Hepatocyte (in vitro differentiated cells): ENCODE results near the gene GPR45. TPM values are rescaled to one million over a fixed set of nuclear protein-coding genes. Genes with fewer than 3 reads are reported as not detected.

Experiments used
- DNase-seq: peaks from one replicate; pipeline ENCODE4 v3.0.0-alpha.2; 2016; ENCODE audit warnings: low spot score
- H2AFZ ChIP-seq: fragments of 200-600 bp; sonication (generic); 2 replicates; pipeline ENCODE4 v1.6.0; 2016; ENCODE audit warnings: antibody characterized with exemption, mild to moderate bottlenecking
- H3K27ac ChIP-seq: fragments of 200-600 bp; sonication (generic); 2 replicates; pipeline ENCODE4 v1.5.1; 2016; ENCODE audit warnings: mild to moderate bottlenecking
- H3K27me3 ChIP-seq: fragments of 200-600 bp; sonication (generic); 2 replicates; pipeline ENCODE4 v1.6.1; 2016
- H3K36me3 ChIP-seq: fragments of 200-600 bp; sonication (generic); replicated peaks from 2 replicates; pipeline ENCODE4 v1.5.1; 2016; ENCODE audit warnings: low read depth; ENCODE audit not compliant: insufficient read depth
- H3K4me1 ChIP-seq: fragments of 200-600 bp; sonication (generic); 2 replicates; pipeline ENCODE4 v1.5.1; 2016; ENCODE audit warnings: mild to moderate bottlenecking, moderate library complexity; ENCODE audit not compliant: insufficient read depth
- H3K4me2 ChIP-seq: fragments of 200-600 bp; sonication (generic); 2 replicates; pipeline ENCODE4 v1.6.0; 2016
- H3K4me3 ChIP-seq: fragments of 200-600 bp; sonication (generic); 2 replicates; pipeline ENCODE4 v1.5.1; 2016; ENCODE audit warnings: mild to moderate bottlenecking
- H3K79me2 ChIP-seq: fragments of 200-600 bp; sonication (generic); 2 replicates; pipeline ENCODE4 v1.6.0; 2017; ENCODE audit warnings: mild to moderate bottlenecking
- H3K9me2 ChIP-seq: fragments of 200-600 bp; sonication (generic); replicated peaks from 2 replicates; pipeline ENCODE4 v1.6.0; 2017; ENCODE audit warnings: mild to moderate bottlenecking; ENCODE audit not compliant: insufficient read depth
- H3K9me3 ChIP-seq: fragments of 200-600 bp; sonication (generic); 2 replicates; pipeline ENCODE4 v1.5.1; 2016; ENCODE audit warnings: low read depth, mild to moderate bottlenecking
- H4K20me1 ChIP-seq: fragments of 200-600 bp; sonication (generic); 2 replicates; pipeline ENCODE4 v1.6.0; 2016; ENCODE audit warnings: mild to moderate bottlenecking; ENCODE audit not compliant: insufficient read depth, poor library complexity, severe bottlenecking
- CTCF ChIP-seq: fragments of 200-600 bp; sonication (generic); IDR thresholded peaks from 2 replicates; pipeline ENCODE4 v1.5.1; 2016; ENCODE audit warnings: antibody characterized with exemption, mild to moderate bottlenecking; ENCODE audit not compliant: poor library complexity
- EZH2 ChIP-seq: fragments of 200-600 bp; sonication (generic); IDR thresholded peaks from 2 replicates; pipeline ENCODE4 v1.6.1; 2016; ENCODE audit warnings: antibody characterized with exemption, mild to moderate bottlenecking, borderline replicate concordance
- EZH2phosphoT487 ChIP-seq: fragments of 200-600 bp; sonication (generic); IDR thresholded peaks from one replicate; pipeline ENCODE4 v1.6.1; 2018; ENCODE audit warnings: antibody characterized with exemption, mild to moderate bottlenecking, low read depth, moderate library complexity; ENCODE audit not compliant: unreplicated experiment, severe bottlenecking
- WGBS: methylation state at CpG from one replicate; pipeline ENCODE4 v1.1.6; 2016; ENCODE audit warnings: low lambda C conversion rate; ENCODE audit errors: missing lambda C conversion rate; 5-methylcytosine and 5-hydroxymethylcytosine counted together
- polyA plus RNA-seq: library from polyadenylated mRNA; unstranded; fragments of >200 nt; fragmentation: Nextera tagmentation; extraction: Ambion mirVana; gene quantifications from 2 replicates; pipeline ENCODE4 v1.2.1, GENCODE V29; 2016
- total RNA-seq: library from RNA; depleted of rRNA; stranded (reverse); fragments of >200 nt; gene quantifications from 2 replicates; pipeline ENCODE4 v1.2.3, GENCODE V29; 2014

GPR45 gene
- total and polyA plus RNA-seq, 2 experiments from 2014 or later = not detected

- DNase-seq = no peak
- TF ChIP-seq CTCF = no peak
- TF ChIP-seq EZH2 = no peak
- no peak for TF ChIP-seq EZH2phosphoT487
Observed at GRCh38 chr2:105262651-105263091, 21.1 kb downstream of the GPR45 start.

GRCh38 chr2:105269426-105269825 lies 27.9 kb downstream of the GPR45 start:
- Histone ChIP-seq H3K4me2 (no peak overlapping the region), H3K9me2 (no peaks in the 10 kb centered on the region), H3K4me3 (no peak overlapping the region), H3K4me1 (no peaks in the 10 kb centered on the region), H3K79me2 (no peaks in the 10 kb centered on the region), H3K9me3 (no peaks in the 10 kb centered on the region), H3K36me3 (no peaks in the 10 kb centered on the region), H4K20me1 (no peaks in the 10 kb centered on the region), H3K27me3 (no peaks in the 10 kb centered on the region), H3K27ac (no peak overlapping the region), H2AFZ (no peak overlapping the region)
- no peak for TF ChIP-seq EZH2phosphoT487
- WGBS = 96% methylated on average over 21 of the region's 21 CpGs
- no peak for DNase-seq

More at GRCh38 chr2:105262651-105263091, 21.1 kb downstream of the GPR45 start:
- Histone ChIP-seq H3K4me1 (no peaks in the 10 kb centered on the region), H3K4me3 (no peak overlapping the region), H3K4me2 (no peak overlapping the region), H4K20me1 (no peaks in the 10 kb centered on the region), H3K9me2 (no peaks in the 10 kb centered on the region), H3K36me3 (no peaks in the 10 kb centered on the region), H3K9me3 (no peaks in the 10 kb centered on the region), H3K27ac (no peak overlapping the region), H3K79me2 (no peaks in the 10 kb centered on the region), H3K27me3 (no peaks in the 10 kb centered on the region), H2AFZ (no peak overlapping the region)
- WGBS = 79% methylated on average over 10 of the region's 10 CpGs

- Histone ChIP-seq H3K36me3 (no peaks in the 10 kb centered on the region), H3K27ac (no peak overlapping the region), H3K27me3 (no peaks in the 10 kb centered on the region), H4K20me1 (no peaks in the 10 kb centered on the region), H3K79me2 (no peaks in the 10 kb centered on the region), H3K9me2 (no peaks in the 10 kb centered on the region), H3K9me3 (no peaks in the 10 kb centered on the region), H2AFZ (no peak overlapping the region), H3K4me2 (no peak overlapping the region), H3K4me1 (no peaks in the 10 kb centered on the region), H3K4me3 (no peak overlapping the region)
- DNase-seq = no peak
- 97% methylated on average over 14 of the region's 14 CpGs for WGBS
- no peak for TF ChIP-seq EZH2phosphoT487
- no peak for TF ChIP-seq CTCF
- no peak for TF ChIP-seq EZH2
Observed at GRCh38 chr2:105271393-105272045, 30.0 kb downstream of the GPR45 start.

GRCh38 chr2:105272176-105272575 lies 30.6 kb downstream of the GPR45 start:
- no peak for DNase-seq

More at GRCh38 chr2:105272176-105272575, 30.6 kb downstream of the GPR45 start:
- no peaks in the 10 kb centered on the region for H3K9me2 ChIP-seq
- no peaks in the 10 kb centered on the region for H3K27me3 ChIP-seq
- no peaks in the 10 kb centered on the region for H3K36me3 ChIP-seq
- no peaks in the 10 kb centered on the region for H3K4me1 ChIP-seq
- TF ChIP-seq CTCF (no peak), EZH2 (no peak), EZH2phosphoT487 (no peak)
- H2AFZ ChIP-seq = no peak overlapping the region
- H3K4me2 ChIP-seq = no peak overlapping the region
- no peaks in the 10 kb centered on the region for H3K9me3 ChIP-seq
- no peaks in the 10 kb centered on the region for H3K79me2 ChIP-seq
- no peaks in the 10 kb centered on the region for H4K20me1 ChIP-seq
- no peak overlapping the region for H3K27ac ChIP-seq
- 84% methylated on average over 9 of the region's 9 CpGs for WGBS
- no peak overlapping the region for H3K4me3 ChIP-seq
